Keratinocyte (primary cell): Measurements from ENCODE around the gene PUDP. TPM values are rescaled to one million over a fixed set of nuclear protein-coding genes. Genes with fewer than 3 reads are reported as not detected.

ENCODE experiments used
- DNase-seq: peaks from one replicate; pipeline ENCODE4 v3.0.0-alpha.2; 2011; ENCODE audit warnings: low read depth, missing footprints, low spot score
- FAIRE-seq: peaks from 2 replicates; lab custom pipeline; 2011; peaks lifted over from hg19 to GRCh38; lab: Jason Lieb, UNC
- H2AFZ ChIP-seq: 2 replicates; pipeline ENCODE4 v1.6.0; 2012; ENCODE audit warnings: low read length, control low read depth, inconsistent platforms; ENCODE audit not compliant: control insufficient read depth
- H3K27ac ChIP-seq: 2 replicates; pipeline ENCODE4 v1.5.1; 2011; ENCODE audit warnings: low read length; ENCODE audit not compliant: control insufficient read depth, insufficient read depth
- H3K27me3 ChIP-seq: 3 replicates; pipeline ENCODE4 v1.6.0; 2011; ENCODE audit warnings: low read length; ENCODE audit not compliant: control insufficient read depth, insufficient read depth; ENCODE audit errors: extremely low read depth
- H3K36me3 ChIP-seq, 2 experiments: 2 replicates in 1 of 2; 3 replicates in 1 of 2; pipeline ENCODE4 v1.5.1; 2011; ENCODE audit warnings: low read length in 2 of 2, mild to moderate bottlenecking in 1 of 2; ENCODE audit not compliant: control insufficient read depth in 2 of 2, insufficient read depth in 2 of 2; ENCODE audit errors: extremely low read depth in 1 of 2
- H3K4me1 ChIP-seq: 3 replicates; pipeline ENCODE4 v1.5.1; 2011; ENCODE audit warnings: low read length; ENCODE audit not compliant: control insufficient read depth, insufficient read depth; ENCODE audit errors: extremely low read depth
- H3K4me2 ChIP-seq: 3 replicates; pipeline ENCODE4 v1.6.0; 2011; ENCODE audit warnings: low read depth, low read length; ENCODE audit not compliant: control insufficient read depth, insufficient read depth; ENCODE audit errors: extremely low read depth
- H3K4me3 ChIP-seq, 3 experiments: fragments of 200-600 bp in 1 of 3; sonication (generic) in 1 of 3; 2 replicates in 2 of 3; 3 replicates in 1 of 3; pipeline ENCODE4 v1.5.1; 2011 to 2016; ENCODE audit warnings: low read length in 3 of 3, mild to moderate bottlenecking in 3 of 3, control low read depth in 2 of 3, inconsistent platforms in 1 of 3, low read depth in 1 of 3, mixed read lengths in 1 of 3, mixed run types in 1 of 3, moderate library complexity in 1 of 3; ENCODE audit not compliant: control insufficient read depth in 2 of 3, insufficient read depth in 2 of 3; ENCODE audit errors: extremely low read depth in 1 of 3
- H3K79me2 ChIP-seq: 2 replicates; pipeline ENCODE4 v1.6.0; 2012; ENCODE audit warnings: low read length; ENCODE audit not compliant: control insufficient read depth, insufficient read depth
- H3K9ac ChIP-seq: 3 replicates; pipeline ENCODE4 v1.6.0; 2011; ENCODE audit warnings: low read length; ENCODE audit not compliant: control insufficient read depth, insufficient read depth; ENCODE audit errors: extremely low read depth
- H3K9me1 ChIP-seq: 3 replicates; pipeline ENCODE4 v1.6.0; 2011; ENCODE audit warnings: low read length; ENCODE audit not compliant: control insufficient read depth, insufficient read depth; ENCODE audit errors: extremely low read depth
- H3K9me3 ChIP-seq: 2 replicates; pipeline ENCODE4 v1.5.1; 2012; ENCODE audit warnings: low read depth, low read length; ENCODE audit not compliant: control insufficient read depth
- H4K20me1 ChIP-seq: 3 replicates; pipeline ENCODE4 v1.6.0; 2011; ENCODE audit warnings: low read length; ENCODE audit not compliant: control insufficient read depth, insufficient read depth; ENCODE audit errors: extremely low read depth
- EZH2 ChIP-seq: IDR thresholded peaks from one replicate; pipeline ENCODE4 v1.6.1; 2012; ENCODE audit warnings: inconsistent platforms, mild to moderate bottlenecking, low read length, moderate library complexity
- dilution Hi-C: fragments of 300-500 bp; cut with MboI; formaldehyde crosslinking; loops from one replicate; pipeline ENCODE4 v1.7.0; 2020; ENCODE audit warnings: low sequenced_read_pairs; ENCODE audit not compliant: extremely low pct_ligation_motif_present
- polyA plus RNA-seq, 5 experiments: library from polyadenylated mRNA; depleted of rRNA in 3 of 5; stranded (reverse) in 3 of 5; stranded (forward) in 1 of 5; unstranded in 1 of 5; fragments of >200 nt; gene quantifications; 1 replicate in 1 of 5; 2 replicates in 3 of 5; 3 replicates in 1 of 5; pipeline versions ENCODE4 v1.2.1 to v1.2.3, GENCODE V29; 2011 to 2012; ENCODE audit warnings: missing spikeins in 2 of 5, low read depth in 1 of 5, low replicate concordance in 1 of 5
- TF ChIP-seq, protein P1 (sequence below), 3 experiments: IDR thresholded peaks in 1 of 3; conservative IDR thresholded peaks in 1 of 3; optimal IDR thresholded peaks in 1 of 3; 2 replicates in 2 of 3; 3 replicates in 1 of 3; pipeline versions ENCODE3 to v1.5.1; 2011; ENCODE audit warnings: low read length in 3 of 3, mild to moderate bottlenecking in 3 of 3, moderate library complexity in 2 of 3, control low read depth in 1 of 3, inconsistent platforms in 1 of 3; ENCODE audit not compliant: insufficient read depth in 2 of 3; ENCODE audit errors: extremely low read depth in 1 of 3

The PUDP gene
- polyA plus RNA-seq, 1 donor (not counting 4 experiments of a cell fraction or from before 2014, with no cell fraction given) = 48.0 TPM

DNA sequence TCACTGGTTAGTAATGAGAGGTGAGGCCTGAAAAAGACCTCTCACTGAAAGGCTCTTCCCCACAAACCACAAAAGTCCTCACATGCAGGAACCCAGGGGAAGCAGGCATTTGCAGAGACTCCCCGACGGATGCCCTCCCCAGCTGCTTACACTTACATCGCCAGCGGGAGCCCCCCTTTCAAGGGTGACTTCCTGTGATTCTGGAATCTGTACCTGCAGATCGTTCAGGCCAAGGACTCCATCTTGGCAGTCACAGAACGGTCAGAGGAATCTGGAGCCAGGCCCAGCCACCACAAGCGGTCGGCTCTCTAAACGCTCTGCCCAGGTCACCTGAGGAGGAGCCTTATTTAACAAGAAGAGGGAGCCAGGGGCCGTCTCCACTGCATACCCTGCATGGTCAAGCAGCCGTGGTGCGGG, 71.7 kb downstream of the PUDP start:
- H3K4me2 ChIP-seq = no peak overlapping the region
- peaks cover 29% of the 10 kb centered on the region for H3K4me1 ChIP-seq
- H3K27me3 ChIP-seq = no peaks in the 10 kb centered on the region
- no peaks in the 10 kb centered on the region for H3K9me3 ChIP-seq
- FAIRE-seq (no peak), DNase-seq (no peak)
- H3K9me1 ChIP-seq = no peaks in the 10 kb centered on the region
- H4K20me1 ChIP-seq = peaks cover 2% of the 10 kb centered on the region
- TF ChIP-seq, protein P1, sequence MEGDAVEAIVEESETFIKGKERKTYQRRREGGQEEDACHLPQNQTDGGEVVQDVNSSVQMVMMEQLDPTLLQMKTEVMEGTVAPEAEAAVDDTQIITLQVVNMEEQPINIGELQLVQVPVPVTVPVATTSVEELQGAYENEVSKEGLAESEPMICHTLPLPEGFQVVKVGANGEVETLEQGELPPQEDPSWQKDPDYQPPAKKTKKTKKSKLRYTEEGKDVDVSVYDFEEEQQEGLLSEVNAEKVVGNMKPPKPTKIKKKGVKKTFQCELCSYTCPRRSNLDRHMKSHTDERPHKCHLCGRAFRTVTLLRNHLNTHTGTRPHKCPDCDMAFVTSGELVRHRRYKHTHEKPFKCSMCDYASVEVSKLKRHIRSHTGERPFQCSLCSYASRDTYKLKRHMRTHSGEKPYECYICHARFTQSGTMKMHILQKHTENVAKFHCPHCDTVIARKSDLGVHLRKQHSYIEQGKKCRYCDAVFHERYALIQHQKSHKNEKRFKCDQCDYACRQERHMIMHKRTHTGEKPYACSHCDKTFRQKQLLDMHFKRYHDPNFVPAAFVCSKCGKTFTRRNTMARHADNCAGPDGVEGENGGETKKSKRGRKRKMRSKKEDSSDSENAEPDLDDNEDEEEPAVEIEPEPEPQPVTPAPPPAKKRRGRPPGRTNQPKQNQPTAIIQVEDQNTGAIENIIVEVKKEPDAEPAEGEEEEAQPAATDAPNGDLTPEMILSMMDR (optimal IDR thresholded peaks at IDR 0.05 in 1 of 3, IDR thresholded peaks at IDR 0.05 in 1 of 3, conservative IDR thresholded peaks at IDR 0.05 in 1 of 3; ENCODE audit: extremely low read depth in 1 of 3, insufficient read depth in 2 of 3, low read length in 3 of 3) = no peak
- TF ChIP-seq EZH2 = no peak
- dilution Hi-C loops = no loop called here
- no peak overlapping the region for H3K9ac ChIP-seq
- no peaks in the 10 kb centered on the region for H3K36me3 ChIP-seq
- no peak overlapping the region for H3K27ac ChIP-seq
- H3K79me2 ChIP-seq = no peaks in the 10 kb centered on the region
- no peak overlapping the region for H3K4me3 ChIP-seq
- H2AFZ ChIP-seq = no peak overlapping the region

DNA sequence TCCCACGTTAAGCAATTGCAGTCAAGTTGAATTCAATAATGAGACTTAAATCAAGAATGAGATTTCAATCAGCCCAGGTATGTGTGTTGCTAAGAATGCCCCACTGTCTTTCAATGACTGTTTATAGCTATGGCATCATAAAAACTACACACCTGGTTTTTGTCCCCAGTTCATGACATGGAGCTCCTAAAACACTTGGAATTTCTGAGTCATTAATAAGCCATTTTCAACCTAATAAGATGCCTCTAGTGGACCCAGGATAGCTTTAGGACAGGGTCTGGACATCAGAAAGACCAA, 73.1 kb downstream of the PUDP start:
- no peak for FAIRE-seq
- TF ChIP-seq EZH2 = no peak
- TF ChIP-seq, protein P1 (optimal IDR thresholded peaks at IDR 0.05 in 1 of 3, IDR thresholded peaks at IDR 0.05 in 1 of 3, conservative IDR thresholded peaks at IDR 0.05 in 1 of 3; ENCODE audit: extremely low read depth in 1 of 3, insufficient read depth in 2 of 3, low read length in 3 of 3) = no peak
- Histone ChIP-seq H2AFZ (no peak overlapping the region), H3K9ac (no peak overlapping the region), H3K9me3 (no peaks in the 10 kb centered on the region), H4K20me1 (no peaks in the 10 kb centered on the region), H3K27ac (peak overlapping the region; percentile 57), H3K4me3 (no peak overlapping the region), H3K36me3 (peaks cover 0 to 2% of the 10 kb centered on the region in 2 experiments), H3K79me2 (no peaks in the 10 kb centered on the region), H3K4me2 (peak overlapping the region; percentile 55), H3K9me1 (no peaks in the 10 kb centered on the region), H3K4me1 (peaks cover 29% of the 10 kb centered on the region), H3K27me3 (no peaks in the 10 kb centered on the region)
- no peak for DNase-seq
- dilution Hi-C loops = no loop called here
